VCaP (cell line): Measurements from ENCODE around the gene SH3PXD2B.

Experiments used
- H3K27ac ChIP-seq: fragments of 450-650 bp; 2 replicates; pipeline ENCODE4 v1.5.1; 2017
- CTCF ChIP-seq: fragments of 450-650 bp; conservative IDR thresholded peaks from 2 replicates; pipeline ENCODE4 v1.5.1; 2017; ENCODE audit warnings: mild to moderate bottlenecking, moderate library complexity

The SH3PXD2B gene

GRCh38 chr5:172276214-172276613, 178.1 kb downstream of the SH3PXD2B start:
- no peak overlapping the region for H3K27ac ChIP-seq
- no peak for TF ChIP-seq CTCF
